Left lobe of liver (tissue), 2 donors: ENCODE measurements around the gene AFM. TPM values are rescaled to one million over a fixed set of nuclear protein-coding genes. Genes with fewer than 3 reads are reported as not detected.

Experiments
- ATAC-seq: fragments of 200-7000 bp; cut with Tn5 transposase; one replicate; pipeline ENCODE4 v1.9.1; 2020; ENCODE audit warnings: mild to moderate bottlenecking, moderate library complexity
- DNase-seq: peaks from one replicate; pipeline ENCODE4 v3.0.0-alpha.2; 2020; ENCODE audit warnings: low spot score
- total RNA-seq: library from RNA; stranded (reverse); gene quantifications from one replicate; pipeline ENCODE4 v1.2.1, GENCODE V29; 2021
- donor health status: DM: no; HTN: no; CAD: no; lungs with moderate emphysema.
- donor health status: DM: no; HTN: yes; CAD: no.

AFM gene
- total RNA-seq: 208 TPM

- ATAC-seq (peak; percentile 32), DNase-seq (no peak)
Measured at GRCh38 chr4:73481358-73481757, at the start of gene AFM. Gene AFM, plus strand, starts transcription at chr4:73481745. Its CDS starts 31 bp downstream, at chr4:73481776.

- no peak for DNase-seq
- ATAC-seq: no peak
Measured at GRCh38 chr4:73431813-73432168, 49.8 kb upstream of the AFM start.

GRCh38 chr4:73432169-73433000 is 49.2 kb upstream of the AFM start:
- peak; percentile 57 for ATAC-seq
- DNase-seq: no peak

- DNase-seq (no peak), ATAC-seq (no peak)
Measured at GRCh38 chr4:73433140-73433539, 48.4 kb upstream of the AFM start.

GRCh38 chr4:73434311-73434710 is 47.2 kb upstream of the AFM start:
- peak; percentile 58 for ATAC-seq
- no peak for DNase-seq

- ATAC-seq: no peak
- no peak for DNase-seq
Measured at GRCh38 chr4:73435984-73436383, 45.6 kb upstream of the AFM start, which contains the start of gene AFP. Gene AFP, plus strand, starts transcription at chr4:73436221. Its CDS starts 42 bp downstream, at chr4:73436263.

GRCh38 chr4:73436674-73437557 is 44.6 kb upstream of the AFM start:
- DNase-seq: no peak
- ATAC-seq: no peak

- no peak for DNase-seq
Measured at GRCh38 chr4:73437558-73437956, 44.0 kb upstream of the AFM start.

GRCh38 chr4:73438048-73438447 is 43.5 kb upstream of the AFM start:
- ATAC-seq: no peak

More at GRCh38 chr4:73437558-73437956, 44.0 kb upstream of the AFM start:
- ATAC-seq: no peak

GRCh38 chr4:73438582-73439215 is 42.8 kb upstream of the AFM start:
- ATAC-seq (no peak), DNase-seq (no peak)

More at GRCh38 chr4:73438048-73438447, 43.5 kb upstream of the AFM start:
- no peak for DNase-seq

- DNase-seq (no peak), ATAC-seq (no peak)
Measured at GRCh38 chr4:73439445-73439844, 42.1 kb upstream of the AFM start.

GRCh38 chr4:73439991-73440390 is 41.6 kb upstream of the AFM start:
- DNase-seq (no peak), ATAC-seq (no peak)

GRCh38 chr4:73440653-73441052 is 40.9 kb upstream of the AFM start:
- ATAC-seq (no peak), DNase-seq (no peak)

- ATAC-seq: no peak
Measured at GRCh38 chr4:73442275-73442674, 39.3 kb upstream of the AFM start.

GRCh38 chr4:73443224-73443623 is 38.3 kb upstream of the AFM start:
- no peak for ATAC-seq

More at GRCh38 chr4:73442275-73442674, 39.3 kb upstream of the AFM start:
- no peak for DNase-seq

GRCh38 chr4:73445383-73446335 is 35.9 kb upstream of the AFM start:
- DNase-seq (no peak), ATAC-seq (peak; percentile 17)

More at GRCh38 chr4:73443224-73443623, 38.3 kb upstream of the AFM start:
- DNase-seq: no peak

GRCh38 chr4:73446336-73446938 is 35.1 kb upstream of the AFM start:
- ATAC-seq: peak; percentile 92

GRCh38 chr4:73447671-73448070 is 33.9 kb upstream of the AFM start:
- ATAC-seq: no peak

More at GRCh38 chr4:73446336-73446938, 35.1 kb upstream of the AFM start:
- no peak for DNase-seq

GRCh38 chr4:73448448-73449203 is 32.9 kb upstream of the AFM start:
- DNase-seq (no peak), ATAC-seq (no peak)

More at GRCh38 chr4:73447671-73448070, 33.9 kb upstream of the AFM start:
- DNase-seq: no peak
